H9 (cell line): ENCODE data around the gene HES1. TPM values are rescaled to one million over a fixed set of nuclear protein-coding genes. Genes with fewer than 3 reads are reported as not detected.

Experiments
- DNase-seq: peaks from one replicate; pipeline ENCODE4 v3.0.0-alpha.2; 2017
- H2AFZ ChIP-seq: one replicate; pipeline ENCODE4 v1.6.1; 2013; ENCODE audit warnings: mild to moderate bottlenecking, low read length, control low read depth, moderate library complexity
- H2AK5ac ChIP-seq: 2 replicates; pipeline ENCODE4 v1.6.1; 2013; ENCODE audit warnings: low read length, control low read depth, mixed read lengths; ENCODE audit not compliant: insufficient read length
- H2BK120ac ChIP-seq: one replicate; pipeline ENCODE4 v1.6.1; 2013; ENCODE audit warnings: low read depth, mild to moderate bottlenecking, low read length, control low read depth, inconsistent platforms; ENCODE audit not compliant: poor library complexity, severe bottlenecking
- H2BK12ac ChIP-seq: 2 replicates; pipeline ENCODE4 v1.6.1; 2013; ENCODE audit warnings: low read length, control low read depth, mixed read lengths, low read depth; ENCODE audit not compliant: insufficient read length
- H2BK15ac ChIP-seq: 2 replicates; pipeline ENCODE4 v1.6.1; 2013; ENCODE audit warnings: low read depth, low read length, control low read depth
- H2BK20ac ChIP-seq: one replicate; pipeline ENCODE4 v1.6.1; 2013; ENCODE audit warnings: low read depth, mild to moderate bottlenecking, low read length, control low read depth, inconsistent platforms; ENCODE audit not compliant: poor library complexity, severe bottlenecking
- H2BK5ac ChIP-seq: 2 replicates; pipeline ENCODE4 v1.6.1; 2013; ENCODE audit warnings: low read length, control low read depth, mixed read lengths; ENCODE audit not compliant: insufficient read length
- H3K14ac ChIP-seq: 2 replicates; pipeline ENCODE4 v1.6.1; 2013; ENCODE audit warnings: low read length, control low read depth; ENCODE audit not compliant: insufficient read depth
- H3K18ac ChIP-seq: 2 replicates; pipeline ENCODE4 v1.6.1; 2013; ENCODE audit warnings: low read depth, mild to moderate bottlenecking, mixed read lengths, low read length, control low read depth; ENCODE audit not compliant: insufficient read length
- H3K23ac ChIP-seq: 2 replicates; pipeline ENCODE4 v1.6.1; 2013; ENCODE audit warnings: low read length, control low read depth, mixed read lengths, low read depth; ENCODE audit not compliant: insufficient read length
- H3K23me2 ChIP-seq: 2 replicates; pipeline ENCODE4 v1.6.1; 2013; ENCODE audit warnings: low read depth, mild to moderate bottlenecking, mixed read lengths, low read length, control low read depth; ENCODE audit not compliant: insufficient read length, poor library complexity, severe bottlenecking
- H3K27ac ChIP-seq: 2 replicates; pipeline ENCODE4 v1.5.1; 2013; ENCODE audit warnings: low read length, control low read depth, mixed read lengths, low read depth; ENCODE audit not compliant: insufficient read length
- H3K27me3 ChIP-seq: 2 replicates; pipeline ENCODE4 v1.6.1; 2013; ENCODE audit warnings: low read length, control low read depth, inconsistent platforms; ENCODE audit not compliant: insufficient read depth
- H3K4ac ChIP-seq: 2 replicates; pipeline ENCODE4 v1.6.1; 2013; ENCODE audit warnings: low read depth, mild to moderate bottlenecking, control low read depth, inconsistent platforms, low read length, moderate library complexity
- H3K4me1 ChIP-seq: 2 replicates; pipeline ENCODE4 v1.6.1; 2013; ENCODE audit warnings: low read length, control low read depth, inconsistent platforms; ENCODE audit not compliant: insufficient read depth
- H3K4me2 ChIP-seq: 2 replicates; pipeline ENCODE4 v1.6.1; 2013; ENCODE audit warnings: low read length, control low read depth, mixed read lengths; ENCODE audit not compliant: insufficient read length, insufficient read depth
- H3K56ac ChIP-seq: 2 replicates; pipeline ENCODE4 v1.6.1; 2013; ENCODE audit warnings: low read depth, mild to moderate bottlenecking, mixed read lengths, low read length, control low read depth; ENCODE audit not compliant: insufficient read length
- H3K79me1 ChIP-seq: 2 replicates; pipeline ENCODE4 v1.6.1; 2013; ENCODE audit warnings: low read depth, mild to moderate bottlenecking, moderate library complexity, low read length, control low read depth, inconsistent platforms; ENCODE audit not compliant: insufficient read depth, poor library complexity, severe bottlenecking
- H3K79me2 ChIP-seq: 2 replicates; pipeline ENCODE4 v1.6.1; 2013; ENCODE audit warnings: low read length, control low read depth, inconsistent platforms; ENCODE audit not compliant: insufficient read depth
- H3K9ac ChIP-seq: 2 replicates; pipeline ENCODE4 v1.6.1; 2013; ENCODE audit warnings: low read length, control low read depth, mixed read lengths; ENCODE audit not compliant: insufficient read length; ENCODE audit errors: extremely low read depth
- H3K9me3 ChIP-seq: one replicate; pipeline ENCODE4 v1.6.1; 2013; ENCODE audit warnings: low read depth, low read length, inconsistent platforms; ENCODE audit not compliant: control insufficient read depth
- H3T11ph ChIP-seq: one replicate; pipeline ENCODE4 v1.6.1; 2013; ENCODE audit warnings: mild to moderate bottlenecking, low read length, control low read depth, inconsistent platforms
- H4K20me1 ChIP-seq: one replicate; pipeline ENCODE4 v1.6.1; 2013; ENCODE audit not compliant: control insufficient read depth, insufficient read length, insufficient read depth
- H4K5ac ChIP-seq: 2 replicates; pipeline ENCODE4 v1.6.1; 2013; ENCODE audit warnings: low read depth, mild to moderate bottlenecking, mixed read lengths, low read length, control low read depth; ENCODE audit not compliant: insufficient read length
- H4K8ac ChIP-seq: replicated peaks from 2 replicates; pipeline ENCODE4 v1.6.1; 2013; ENCODE audit warnings: low read length, control low read depth, mixed read lengths, low read depth; ENCODE audit not compliant: insufficient read length
- H4K91ac ChIP-seq: 2 replicates; pipeline ENCODE4 v1.6.1; 2013; ENCODE audit warnings: low read depth, mild to moderate bottlenecking, moderate library complexity, mixed read lengths, low read length, control low read depth; ENCODE audit not compliant: insufficient read length
- H3K27ac Mint-ChIP-seq, 3 experiments: 2 replicates in 2 of 3; 3 replicates in 1 of 3; pipeline ENCODE4 v1.8.0; 2020 to 2021; ENCODE audit warnings: mixed read lengths in 3 of 3, mild to moderate bottlenecking in 1 of 3, moderate library complexity in 1 of 3
- H3K27me3 Mint-ChIP-seq: 2 replicates; pipeline ENCODE4 v1.8.0; 2021; ENCODE audit warnings: low read depth, mild to moderate bottlenecking, moderate library complexity, mixed read lengths
- H3K36me3 Mint-ChIP-seq, 3 experiments: 2 replicates in 2 of 3; 3 replicates in 1 of 3; pipeline ENCODE4 v1.8.0; 2020 to 2021; ENCODE audit warnings: low read depth in 3 of 3, mixed read lengths in 3 of 3; ENCODE audit not compliant: insufficient read depth in 1 of 3
- H3K4me1 Mint-ChIP-seq, 2 experiments: 2 replicates each; pipeline ENCODE4 v1.8.0; 2020; ENCODE audit warnings: mixed read lengths in 2 of 2
- H3K4me3 Mint-ChIP-seq, 2 experiments: 2 replicates in 1 of 2; 3 replicates in 1 of 2; pipeline ENCODE4 v1.8.0; 2020 to 2021; ENCODE audit warnings: mild to moderate bottlenecking in 2 of 2, mixed read lengths in 2 of 2, moderate library complexity in 1 of 2
- H3K9me3 Mint-ChIP-seq, 2 experiments: 2 replicates in 1 of 2; 3 replicates in 1 of 2; pipeline ENCODE4 v1.8.0; 2020; ENCODE audit warnings: mild to moderate bottlenecking in 2 of 2, mixed read lengths in 2 of 2, moderate library complexity in 1 of 2
- WGBS: extraction: QIAGEN DNeasy Blood & Tissue Kit; methylation state at CpG from one replicate; pipeline ENCODE4 v1.1.7; 2013; ENCODE audit warnings: missing lambda C conversion rate, low lambda C conversion rate, mixed read lengths; ENCODE audit not compliant: insufficient read length; ENCODE audit errors: extremely low coverage; 5-methylcytosine and 5-hydroxymethylcytosine counted together
- total RNA-seq: library from RNA; stranded (reverse); gene quantifications from 2 replicates; pipeline ENCODE4 v1.2.1, GENCODE V29; 2021
- TF ChIP-seq, protein P1 (sequence below): fragments of 200-600 bp; sonication (generic); conservative IDR thresholded peaks from 3 replicates; pipeline ENCODE4 v1.8.0; 2021; ENCODE audit warnings: antibody characterized with exemption, mild to moderate bottlenecking

The HES1 gene
- total RNA-seq, 1 experiment from 2014 or later: 23.2 TPM

DNA sequence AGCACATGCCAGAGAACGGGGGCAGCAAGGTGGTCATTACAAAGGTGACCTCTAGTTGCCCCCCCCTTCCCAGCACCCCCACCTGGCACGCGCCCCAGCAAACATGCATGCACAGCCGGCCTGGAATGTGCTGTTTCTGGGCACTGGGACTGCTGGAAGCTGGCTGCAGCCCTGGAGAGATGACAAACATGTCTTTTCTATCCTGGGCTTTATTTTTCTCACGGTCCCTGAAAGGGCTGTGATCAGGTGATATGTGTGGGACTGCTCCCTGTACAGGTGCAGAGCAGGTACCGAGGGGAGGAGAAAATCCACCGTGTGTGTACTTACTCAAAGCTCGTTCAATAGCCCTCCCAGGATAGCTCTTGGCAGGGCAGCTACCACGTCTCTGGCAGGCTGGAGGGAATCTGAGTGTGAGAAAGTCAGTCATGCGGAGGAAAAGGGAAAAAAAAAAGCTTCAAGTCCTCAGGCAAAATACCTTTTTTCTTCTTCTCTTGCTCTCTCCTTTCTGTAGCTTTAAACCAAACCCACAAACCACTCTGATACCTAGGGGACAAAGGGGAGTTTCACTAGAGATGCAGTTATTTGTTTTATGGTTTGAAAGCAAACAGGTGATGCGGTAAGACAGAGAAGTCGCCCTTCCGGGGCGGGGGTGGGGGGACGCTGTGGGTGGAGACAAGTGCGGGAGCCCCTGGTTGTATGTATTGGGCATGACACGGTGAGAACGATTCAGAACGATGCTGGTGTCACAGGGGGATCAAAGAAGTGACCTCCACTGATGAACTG lies 5.0 kb upstream of the HES1 start:
- Mint-ChIP-seq H3K27ac (0 out of 7 replicates have a peak overlapping the region, but pooled peaks of 1 of the 3 experiments have one; percentile 13), H3K4me1 (peaks cover 47 to 48% of the 10 kb centered on the region in 2 experiments), H3K36me3 (no peaks in the 10 kb centered on the region; a peak in 1 of 7 replicates), H3K9me3 (no peaks in the 10 kb centered on the region), H3K27me3 (peaks cover 45% of the 10 kb centered on the region), H3K4me3 (peak overlapping the region in 1 of 2 experiments; percentile 23; a peak in 2 of 5 replicates)
- no peak overlapping the region for H4K8ac ChIP-seq
- no peak overlapping the region for H2AK5ac ChIP-seq
- DNase-seq: no peak
- H4K91ac ChIP-seq: no peak overlapping the region
- WGBS: no CpG with 5 or more reads among the region's 19 CpGs
- no peaks in the 10 kb centered on the region for H3K9me3 ChIP-seq
- peak overlapping the region; percentile 30 for H3K4me2 ChIP-seq
- H2BK15ac ChIP-seq: no peak overlapping the region
- no peak overlapping the region for H3K27ac ChIP-seq
- H3K14ac ChIP-seq: no peak overlapping the region
- no peak overlapping the region for H2BK5ac ChIP-seq
- no peaks in the 10 kb centered on the region; the same call in 1 of the 2 replicates for H3K27me3 ChIP-seq
- no peaks in the 10 kb centered on the region for H3K79me1 ChIP-seq
- H2AFZ ChIP-seq: no peak overlapping the region
- H3K4me1 ChIP-seq: peaks cover 25% of the 10 kb centered on the region; the same call in 1 of the 2 replicates
- H3K4ac ChIP-seq: no peak overlapping the region
- no peak overlapping the region for H2BK12ac ChIP-seq
- no peak overlapping the region for H3K18ac ChIP-seq
- no peak overlapping the region for H3K56ac ChIP-seq
- H2BK20ac ChIP-seq: no peak overlapping the region
- H3K9ac ChIP-seq: no peak overlapping the region
- H4K5ac ChIP-seq: no peak overlapping the region
- TF ChIP-seq, protein P1, sequence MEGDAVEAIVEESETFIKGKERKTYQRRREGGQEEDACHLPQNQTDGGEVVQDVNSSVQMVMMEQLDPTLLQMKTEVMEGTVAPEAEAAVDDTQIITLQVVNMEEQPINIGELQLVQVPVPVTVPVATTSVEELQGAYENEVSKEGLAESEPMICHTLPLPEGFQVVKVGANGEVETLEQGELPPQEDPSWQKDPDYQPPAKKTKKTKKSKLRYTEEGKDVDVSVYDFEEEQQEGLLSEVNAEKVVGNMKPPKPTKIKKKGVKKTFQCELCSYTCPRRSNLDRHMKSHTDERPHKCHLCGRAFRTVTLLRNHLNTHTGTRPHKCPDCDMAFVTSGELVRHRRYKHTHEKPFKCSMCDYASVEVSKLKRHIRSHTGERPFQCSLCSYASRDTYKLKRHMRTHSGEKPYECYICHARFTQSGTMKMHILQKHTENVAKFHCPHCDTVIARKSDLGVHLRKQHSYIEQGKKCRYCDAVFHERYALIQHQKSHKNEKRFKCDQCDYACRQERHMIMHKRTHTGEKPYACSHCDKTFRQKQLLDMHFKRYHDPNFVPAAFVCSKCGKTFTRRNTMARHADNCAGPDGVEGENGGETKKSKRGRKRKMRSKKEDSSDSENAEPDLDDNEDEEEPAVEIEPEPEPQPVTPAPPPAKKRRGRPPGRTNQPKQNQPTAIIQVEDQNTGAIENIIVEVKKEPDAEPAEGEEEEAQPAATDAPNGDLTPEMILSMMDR: no peak
- H3K23me2 ChIP-seq: peaks cover 6% of the 10 kb centered on the region
- H3T11ph ChIP-seq: no peak overlapping the region
- no peak overlapping the region for H3K23ac ChIP-seq
- H4K20me1 ChIP-seq: no peaks in the 10 kb centered on the region
- no peaks in the 10 kb centered on the region for H3K79me2 ChIP-seq
- H2BK120ac ChIP-seq: no peak overlapping the region
